ENCODE results near the gene DMXL2.
"Not testable (repeated sequence)": the region's sequence is repeated elsewhere in the genome, so short reads cannot be mapped to it uniquely, and the experiment has no call there.

The DMXL2 gene

GRCh38 chr15:51621936-51622603 lies 501 bp downstream of the DMXL2 start:
- H3K27me3 ChIP-seq (ENCODE audit: control insufficient read depth, insufficient read depth, low read length) = peaks cover 9% of the 10 kb centered on the region
- H3K9ac ChIP-seq (ENCODE audit: low read length) = peak overlapping the region; percentile 77
- no peaks in the 10 kb centered on the region for H3K9me3 ChIP-seq (ENCODE audit: control insufficient read depth, insufficient read depth, low read depth, low read length)
- peak overlapping the region; percentile 89 for H3K4me3 ChIP-seq (ENCODE audit: low read depth, low read length)
- H3K4me1 ChIP-seq (ENCODE audit: control insufficient read depth, insufficient read depth, low read length) = peaks cover 12% of the 10 kb centered on the region
- H3K36me3 ChIP-seq (ENCODE audit: control insufficient read depth, insufficient read depth, low read length) = no peaks in the 10 kb centered on the region
- H3K27ac ChIP-seq (ENCODE audit: low read depth, low read length) = peak overlapping the region; percentile 36; the same call in 1 of the 2 replicates

GRCh38 chr15:51621155-51621765 lies 1.3 kb downstream of the DMXL2 start:
- Histone ChIP-seq H3K27me3 (ENCODE audit: control insufficient read depth, insufficient read depth, low read length) (peaks cover 9% of the 10 kb centered on the region), H3K36me3 (ENCODE audit: control insufficient read depth, insufficient read depth, low read length) (no peaks in the 10 kb centered on the region), H3K4me3 (ENCODE audit: low read depth, low read length) (peak overlapping the region; percentile 89), H3K9me3 (ENCODE audit: control insufficient read depth, insufficient read depth, low read depth, low read length) (no peaks in the 10 kb centered on the region), H3K9ac (ENCODE audit: low read length) (peak overlapping the region; percentile 77), H3K27ac (ENCODE audit: low read depth, low read length) (no peak overlapping the region), H3K4me1 (ENCODE audit: control insufficient read depth, insufficient read depth, low read length) (peaks cover 12% of the 10 kb centered on the region)

GRCh38 chr15:51620641-51621040 lies 1.9 kb downstream of the DMXL2 start:
- peaks cover 9% of the 10 kb centered on the region for H3K27me3 ChIP-seq (ENCODE audit: control insufficient read depth, insufficient read depth, low read length)
- H3K9ac ChIP-seq (ENCODE audit: low read length) = no peak overlapping the region
- H3K4me1 ChIP-seq (ENCODE audit: control insufficient read depth, insufficient read depth, low read length) = peaks cover 12% of the 10 kb centered on the region
- no peak overlapping the region for H3K27ac ChIP-seq (ENCODE audit: low read depth, low read length)
- no peaks in the 10 kb centered on the region for H3K36me3 ChIP-seq (ENCODE audit: control insufficient read depth, insufficient read depth, low read length)
- H3K9me3 ChIP-seq (ENCODE audit: control insufficient read depth, insufficient read depth, low read depth, low read length) = no peaks in the 10 kb centered on the region
- H3K4me3 ChIP-seq (ENCODE audit: low read depth, low read length) = peak overlapping the region; percentile 89; the same call in 1 of the 2 replicates

DNA sequence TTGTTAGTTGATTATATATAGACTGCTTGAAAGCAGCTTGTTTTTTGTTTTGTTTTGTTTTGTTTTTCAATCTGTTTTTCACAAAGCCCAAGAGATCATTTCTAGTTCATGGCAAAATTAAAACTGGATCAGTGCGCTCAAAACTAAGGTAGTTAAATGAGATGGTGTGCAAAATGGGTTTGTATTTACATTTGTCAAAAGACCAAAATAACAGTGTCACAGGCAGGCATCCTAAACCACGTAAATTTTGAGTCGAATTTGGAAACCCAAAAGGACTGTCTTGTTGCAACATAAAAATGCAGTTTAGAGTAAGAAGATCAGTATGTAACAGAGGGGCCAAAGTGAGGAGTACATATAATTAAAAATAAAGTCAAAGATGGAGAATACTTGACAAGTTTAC lies 2.4 kb downstream of the DMXL2 start:
- H3K27ac ChIP-seq (ENCODE audit: low read depth, low read length) = no peak overlapping the region
- no peaks in the 10 kb centered on the region for H3K9me3 ChIP-seq (ENCODE audit: control insufficient read depth, insufficient read depth, low read depth, low read length)
- H3K36me3 ChIP-seq (ENCODE audit: control insufficient read depth, insufficient read depth, low read length) = peaks cover 3% of the 10 kb centered on the region; the same call in 1 of the 2 replicates
- no peak overlapping the region for H3K4me3 ChIP-seq (ENCODE audit: low read depth, low read length)
- peaks cover 12% of the 10 kb centered on the region for H3K4me1 ChIP-seq (ENCODE audit: control insufficient read depth, insufficient read depth, low read length)
- no peak overlapping the region for H3K9ac ChIP-seq (ENCODE audit: low read length)
- peaks cover 9% of the 10 kb centered on the region for H3K27me3 ChIP-seq (ENCODE audit: control insufficient read depth, insufficient read depth, low read length)

GRCh38 chr15:51619331-51620035 lies 3.1 kb downstream of the DMXL2 start:
- Histone ChIP-seq H3K9me3 (ENCODE audit: control insufficient read depth, insufficient read depth, low read depth, low read length) (0 out of 2 replicates have a peak, but pooled peaks cover 3% of the 10 kb centered on the region), H3K27ac (ENCODE audit: low read depth, low read length) (no peak overlapping the region), H3K36me3 (ENCODE audit: control insufficient read depth, insufficient read depth, low read length) (peaks cover 3% of the 10 kb centered on the region; the same call in 1 of the 2 replicates), H3K4me1 (ENCODE audit: control insufficient read depth, insufficient read depth, low read length) (peaks cover 11% of the 10 kb centered on the region), H3K27me3 (ENCODE audit: control insufficient read depth, insufficient read depth, low read length) (peaks cover 9% of the 10 kb centered on the region), H3K4me3 (ENCODE audit: low read depth, low read length) (no peak overlapping the region), H3K9ac (ENCODE audit: low read length) (no peak overlapping the region)

GRCh38 chr15:51617886-51618285 lies 4.7 kb downstream of the DMXL2 start:
- Histone ChIP-seq H3K4me1 (ENCODE audit: control insufficient read depth, insufficient read depth, low read length) (no peaks in the 10 kb centered on the region), H3K36me3 (ENCODE audit: control insufficient read depth, insufficient read depth, low read length) (peaks cover 3% of the 10 kb centered on the region; the same call in 1 of the 2 replicates), H3K4me3 (ENCODE audit: low read depth, low read length) (no peak overlapping the region), H3K27me3 (ENCODE audit: control insufficient read depth, insufficient read depth, low read length) (no peaks in the 10 kb centered on the region; the same call in 1 of the 2 replicates), H3K9me3 (ENCODE audit: control insufficient read depth, insufficient read depth, low read depth, low read length) (peaks cover 10% of the 10 kb centered on the region; the same call in 1 of the 2 replicates), H3K27ac (ENCODE audit: low read depth, low read length) (no peak overlapping the region), H3K9ac (ENCODE audit: low read length) (no peak overlapping the region)

- Histone ChIP-seq H3K36me3 (ENCODE audit: control insufficient read depth, insufficient read depth, low read length) (peaks cover 3% of the 10 kb centered on the region; the same call in 1 of the 2 replicates), H3K9ac (ENCODE audit: low read length) (no peak overlapping the region), H3K4me3 (ENCODE audit: low read depth, low read length) (no peak overlapping the region), H3K9me3 (ENCODE audit: control insufficient read depth, insufficient read depth, low read depth, low read length) (peaks cover 19% of the 10 kb centered on the region), H3K27ac (ENCODE audit: low read depth, low read length) (no peak overlapping the region), H3K27me3 (ENCODE audit: control insufficient read depth, insufficient read depth, low read length) (no peaks in the 10 kb centered on the region), H3K4me1 (ENCODE audit: control insufficient read depth, insufficient read depth, low read length) (no peaks in the 10 kb centered on the region)
These were observed 8.6 kb downstream of the DMXL2 start for GRCh38 chr15:51613951-51614350.

- H3K27me3 ChIP-seq (ENCODE audit: control insufficient read depth, insufficient read depth, low read length); H3K4me3 ChIP-seq (ENCODE audit: low read depth, low read length); H3K27ac ChIP-seq (ENCODE audit: low read depth, low read length): not testable (repeated sequence)
These were observed 9.9 kb downstream of the DMXL2 start for GRCh38 chr15:51612669-51613068.

GRCh38 chr15:51603462-51603948 lies 19.1 kb downstream of the DMXL2 start:
- H3K4me3 ChIP-seq (ENCODE audit: low read depth, low read length); H3K36me3 ChIP-seq (ENCODE audit: control insufficient read depth, insufficient read depth, low read length); H3K4me1 ChIP-seq (ENCODE audit: control insufficient read depth, insufficient read depth, low read length); H3K9me3 ChIP-seq (ENCODE audit: control insufficient read depth, insufficient read depth, low read depth, low read length); H3K27ac ChIP-seq (ENCODE audit: low read depth, low read length); H3K27me3 ChIP-seq (ENCODE audit: control insufficient read depth, insufficient read depth, low read length): not testable (repeated sequence)
- peak overlapping the region; percentile 16 for H3K9ac ChIP-seq (ENCODE audit: low read length)

More at GRCh38 chr15:51612669-51613068, 9.9 kb downstream of the DMXL2 start:
- H3K36me3 ChIP-seq (ENCODE audit: control insufficient read depth, insufficient read depth, low read length); H3K4me1 ChIP-seq (ENCODE audit: control insufficient read depth, insufficient read depth, low read length); H3K9ac ChIP-seq (ENCODE audit: low read length): not testable (repeated sequence)
- H3K9me3 ChIP-seq (ENCODE audit: control insufficient read depth, insufficient read depth, low read depth, low read length) = peaks cover 19% of the 10 kb centered on the region

DNA sequence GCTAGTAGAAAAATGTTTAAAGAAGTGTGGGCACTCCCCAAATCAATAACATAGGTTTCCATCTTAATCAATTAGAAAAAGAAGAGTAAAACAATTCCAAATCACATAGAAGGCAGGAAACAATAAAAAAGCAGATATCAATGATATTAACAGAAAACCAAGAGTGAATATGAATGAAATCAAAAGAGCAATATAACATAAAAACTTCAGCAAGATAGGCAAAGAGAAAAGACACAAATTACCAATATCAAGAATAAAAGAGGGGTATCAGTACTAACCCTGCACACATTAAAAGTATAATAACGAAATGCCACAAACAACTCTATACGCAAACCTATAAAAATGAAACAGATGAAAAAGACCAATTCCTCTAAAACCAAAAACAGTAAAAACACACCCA lies 19.6 kb downstream of the DMXL2 start:
- H3K27me3 ChIP-seq (ENCODE audit: control insufficient read depth, insufficient read depth, low read length) = no peaks in the 10 kb centered on the region
- H3K9ac ChIP-seq (ENCODE audit: low read length) = peak overlapping the region; percentile 16
- H3K4me1 ChIP-seq (ENCODE audit: control insufficient read depth, insufficient read depth, low read length) = no peaks in the 10 kb centered on the region
- H3K9me3 ChIP-seq (ENCODE audit: control insufficient read depth, insufficient read depth, low read depth, low read length) = no peaks in the 10 kb centered on the region
- H3K36me3 ChIP-seq (ENCODE audit: control insufficient read depth, insufficient read depth, low read length) = no peaks in the 10 kb centered on the region
- H3K27ac ChIP-seq (ENCODE audit: low read depth, low read length) = no peak overlapping the region
- peak overlapping the region; percentile 13; the same call in 1 of the 2 replicates for H3K4me3 ChIP-seq (ENCODE audit: low read depth, low read length)

GRCh38 chr15:51602484-51602883 lies 20.1 kb downstream of the DMXL2 start:
- Histone ChIP-seq H3K9ac (ENCODE audit: low read length) (no peak overlapping the region), H3K4me1 (ENCODE audit: control insufficient read depth, insufficient read depth, low read length) (no peaks in the 10 kb centered on the region), H3K4me3 (ENCODE audit: low read depth, low read length) (no peak overlapping the region; the same call in 1 of the 2 replicates), H3K36me3 (ENCODE audit: control insufficient read depth, insufficient read depth, low read length) (no peaks in the 10 kb centered on the region), H3K27me3 (ENCODE audit: control insufficient read depth, insufficient read depth, low read length) (no peaks in the 10 kb centered on the region), H3K9me3 (ENCODE audit: control insufficient read depth, insufficient read depth, low read depth, low read length) (no peaks in the 10 kb centered on the region), H3K27ac (ENCODE audit: low read depth, low read length) (no peak overlapping the region)

Measured in HUES6 (cell line).